NCI-H1417 treated with DMSO at 0.1 percent for 48 hours (cell line): Measurements from ENCODE around the gene CPNE7.
"Not testable (repeated sequence)": the region's sequence is repeated elsewhere in the genome, so short reads cannot be mapped to it uniquely, and the experiment has no call there.

Source experiments
- DNase-seq: peaks from one replicate; lab custom pipeline; 2025; lab: John Stamatoyannopoulos, UW

The CPNE7 gene

DNA sequence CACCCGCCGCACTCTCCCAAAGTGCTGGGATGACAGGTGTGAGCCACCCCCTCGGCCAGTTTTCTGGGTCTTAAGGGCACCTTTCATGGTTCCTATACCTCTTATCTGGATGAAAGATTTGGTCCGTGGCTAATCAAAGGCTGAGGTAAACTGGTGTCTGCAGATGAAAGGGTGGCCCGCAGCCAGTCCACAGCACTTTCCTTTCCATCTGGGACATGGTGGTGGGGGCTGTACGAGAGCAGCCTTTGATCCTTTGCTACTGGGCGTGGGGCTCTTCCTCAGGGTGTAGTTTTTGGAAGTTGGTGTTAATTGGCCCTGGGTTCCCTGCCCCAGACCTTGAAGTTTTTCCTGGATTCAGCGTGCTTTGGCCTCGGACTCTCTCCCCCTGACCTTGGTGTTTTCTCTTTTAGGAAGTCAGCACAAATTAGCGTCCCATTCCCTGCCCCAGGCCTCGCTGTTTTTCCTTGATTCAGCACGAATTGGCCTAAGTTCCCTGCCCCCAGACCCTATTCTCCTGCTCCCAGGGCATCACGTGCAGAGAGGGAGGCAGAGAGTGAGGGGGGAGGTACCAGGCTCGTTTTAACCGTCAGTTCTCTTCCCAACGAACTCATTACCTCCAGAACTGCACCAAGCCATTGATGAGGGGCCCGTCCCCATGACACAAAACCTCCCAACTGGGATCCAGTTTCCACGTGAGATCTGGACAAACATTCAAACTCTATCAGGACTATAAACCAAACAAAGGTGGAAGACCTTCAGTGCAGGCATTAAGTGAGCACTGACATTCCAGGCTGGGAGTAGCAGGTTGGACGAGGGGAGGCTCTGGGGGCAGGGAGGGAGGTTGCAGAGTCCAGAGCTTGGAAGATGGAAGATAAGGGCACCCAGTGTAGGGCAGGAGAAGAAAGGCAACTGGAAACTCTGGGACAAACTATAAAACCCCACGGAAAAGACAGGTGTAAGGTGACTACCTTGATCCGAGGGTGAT, 49.5 kb downstream of the CPNE7 start:
- no peak for DNase-seq

DNA sequence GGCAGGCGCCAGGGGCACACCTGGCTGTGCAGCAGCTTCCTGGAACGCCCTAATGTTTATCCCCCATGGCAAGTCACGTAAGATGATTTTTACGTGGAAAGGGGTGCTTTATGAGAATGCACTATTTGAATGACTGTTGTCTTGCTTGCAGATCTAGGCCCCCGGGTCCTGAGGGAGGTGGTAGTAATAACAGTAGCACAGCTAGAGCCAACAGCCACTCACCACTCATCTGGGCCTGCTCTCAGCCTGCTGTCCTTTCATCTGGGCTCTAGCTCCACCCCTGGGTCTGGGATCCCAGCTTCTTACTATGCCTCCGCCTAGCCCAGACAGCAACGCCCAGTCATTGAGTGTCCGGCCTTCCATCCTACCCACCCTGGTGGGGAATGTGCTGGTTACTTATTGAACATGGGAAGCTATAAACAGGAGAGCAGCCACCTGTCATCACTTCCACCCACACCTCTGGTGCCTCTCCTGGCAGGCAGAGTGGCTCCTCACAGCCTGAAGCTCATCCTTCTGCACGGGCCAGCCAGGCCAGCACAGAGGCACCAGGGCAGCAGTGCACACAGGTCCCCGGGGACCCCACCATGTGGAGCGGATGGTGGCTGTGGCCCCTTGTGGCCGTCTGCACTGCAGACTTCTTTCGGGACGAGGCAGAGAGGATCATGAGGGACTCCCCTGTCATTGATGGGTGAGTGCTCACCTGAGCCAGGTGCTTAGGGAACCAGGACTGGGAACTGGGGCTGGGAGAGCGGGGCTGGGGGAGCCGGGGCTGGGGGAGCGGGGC, 54.5 kb downstream of the CPNE7 start:
- DNase-seq = no peak

DNA sequence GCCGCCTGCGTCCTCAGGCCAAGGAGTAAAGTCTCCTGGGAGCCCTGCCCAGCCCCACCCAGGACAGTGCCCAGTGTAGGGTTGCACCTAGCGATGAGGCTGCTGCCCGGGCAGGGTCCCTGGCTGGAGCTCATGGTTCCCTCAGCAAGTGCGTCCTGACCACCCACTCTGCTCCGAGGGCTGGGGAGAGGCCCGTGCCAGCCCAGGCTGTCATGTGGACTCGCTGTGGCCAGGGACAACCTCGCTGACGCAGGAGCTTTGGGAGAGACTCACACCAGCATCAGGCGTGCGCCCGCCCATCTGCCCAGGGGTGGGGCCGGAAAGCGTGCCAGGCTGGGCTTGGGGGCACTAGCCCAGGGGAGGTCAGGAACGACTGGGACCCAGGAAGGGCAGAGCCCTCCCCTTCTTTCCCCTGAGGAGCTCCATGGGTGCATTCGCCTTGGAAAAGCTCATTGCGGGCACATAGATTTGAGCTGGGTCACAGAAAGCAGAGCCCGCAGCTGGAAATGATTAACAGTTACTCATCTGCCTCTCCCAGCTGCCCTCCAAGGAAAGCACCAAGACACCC, 57.6 kb downstream of the CPNE7 start:
- no peak for DNase-seq

DNA sequence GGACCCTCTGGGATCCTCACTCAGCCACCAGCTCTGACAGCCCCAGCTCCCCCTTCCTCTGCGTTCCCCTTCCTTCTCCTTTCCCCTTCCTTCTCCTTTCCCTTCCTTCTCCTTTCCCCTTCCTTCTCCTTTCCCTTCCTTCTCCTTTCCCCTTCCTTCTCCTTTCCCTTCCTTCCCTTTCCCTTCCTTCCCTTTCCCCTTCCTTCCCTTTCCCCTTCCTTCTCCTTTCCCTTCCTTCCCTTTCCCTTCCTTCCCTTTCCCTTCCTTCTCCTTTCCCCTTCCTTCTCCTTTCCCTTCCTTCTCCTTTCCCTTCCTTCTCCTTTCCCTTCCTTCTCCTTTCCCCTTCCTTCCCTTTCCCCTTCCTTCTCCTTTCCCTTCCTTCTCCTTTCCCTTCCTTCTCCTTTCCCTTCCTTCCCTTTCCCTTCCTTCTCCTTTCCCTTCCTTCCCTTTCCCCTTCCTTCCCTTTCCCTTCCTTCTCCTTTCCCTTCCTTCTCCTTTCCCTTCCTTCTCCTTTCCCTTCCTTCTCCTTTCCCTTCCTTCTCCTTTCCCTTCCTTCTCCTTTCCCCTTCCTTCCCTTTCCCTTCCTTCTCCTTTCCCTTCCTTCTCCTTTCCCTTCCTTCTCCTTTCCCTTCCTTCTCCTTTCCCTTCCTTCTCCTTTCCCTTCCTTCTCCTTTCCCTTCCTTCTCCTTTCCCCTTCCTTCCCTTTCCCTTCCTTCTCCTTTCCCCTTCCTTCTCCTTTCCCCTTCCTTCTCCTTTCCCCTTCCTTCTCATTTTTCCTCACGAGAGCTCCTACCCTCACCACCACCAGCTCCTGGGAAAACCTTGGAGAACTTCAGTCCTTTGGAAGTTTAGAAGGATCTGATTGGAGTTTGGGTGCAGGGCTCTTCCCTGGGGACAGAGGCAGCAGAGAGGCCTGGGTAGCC, 59.2 kb downstream of the CPNE7 start:
- DNase-seq = not testable (repeated sequence)

DNA sequence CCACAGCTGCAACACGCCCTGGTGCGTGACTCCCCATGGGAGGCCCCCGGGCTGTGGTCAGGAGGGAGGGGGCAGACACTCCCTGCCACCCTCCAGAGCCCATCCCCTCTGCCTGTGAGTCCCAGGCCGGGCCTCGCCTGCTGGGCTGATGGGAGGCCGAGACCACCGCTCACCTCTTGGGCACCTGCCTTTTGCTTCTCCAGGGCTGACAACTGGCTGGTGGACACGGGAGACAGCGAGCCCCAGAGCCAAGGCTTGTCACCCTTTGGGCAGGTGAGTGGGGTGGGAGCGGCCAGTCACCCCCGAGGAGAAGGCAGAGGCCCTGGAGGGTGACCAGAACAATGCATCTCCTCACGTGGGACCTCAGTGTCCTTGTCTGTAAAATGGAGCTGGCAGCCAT, 61.1 kb downstream of the CPNE7 start:
- no peak for DNase-seq

DNA sequence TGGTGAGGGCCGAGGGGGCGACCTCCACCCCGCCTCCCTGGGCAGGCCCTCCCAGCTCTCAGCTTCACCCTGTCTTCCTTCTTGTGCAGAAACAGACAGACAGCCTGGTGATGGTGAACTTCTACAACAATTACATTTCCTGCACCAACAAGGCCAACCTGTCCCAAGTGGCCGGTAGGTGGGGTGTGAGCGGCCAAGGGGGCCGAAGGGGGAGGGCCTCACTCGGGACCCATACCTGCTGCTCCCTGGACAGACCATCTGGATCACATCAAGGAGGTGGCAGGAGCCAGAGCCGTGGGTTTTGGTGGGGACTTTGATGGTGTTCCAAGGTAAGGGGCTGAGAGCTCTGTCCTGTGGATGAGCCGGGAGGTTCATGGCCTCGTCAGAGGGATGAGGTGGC, 61.8 kb downstream of the CPNE7 start:
- DNase-seq = no peak

DNA sequence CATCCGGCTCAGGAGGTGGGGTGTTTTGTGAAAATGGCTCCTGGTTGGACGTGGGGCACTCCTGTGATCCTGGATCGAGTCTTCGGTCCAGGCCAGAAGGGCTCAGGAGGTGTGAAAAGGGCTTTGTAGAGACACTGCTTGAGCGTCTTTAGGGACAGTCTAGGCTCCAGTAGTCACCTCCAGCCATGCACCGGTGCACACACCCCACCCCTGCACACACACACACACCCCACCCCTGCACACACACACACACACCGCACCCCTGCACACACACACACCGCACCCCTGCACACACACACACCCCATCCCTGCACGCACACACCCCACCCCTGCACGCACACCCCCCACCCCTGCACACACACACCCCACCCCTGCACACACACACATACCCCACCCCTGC, 62.9 kb downstream of the CPNE7 start:
- DNase-seq = no peak

DNA sequence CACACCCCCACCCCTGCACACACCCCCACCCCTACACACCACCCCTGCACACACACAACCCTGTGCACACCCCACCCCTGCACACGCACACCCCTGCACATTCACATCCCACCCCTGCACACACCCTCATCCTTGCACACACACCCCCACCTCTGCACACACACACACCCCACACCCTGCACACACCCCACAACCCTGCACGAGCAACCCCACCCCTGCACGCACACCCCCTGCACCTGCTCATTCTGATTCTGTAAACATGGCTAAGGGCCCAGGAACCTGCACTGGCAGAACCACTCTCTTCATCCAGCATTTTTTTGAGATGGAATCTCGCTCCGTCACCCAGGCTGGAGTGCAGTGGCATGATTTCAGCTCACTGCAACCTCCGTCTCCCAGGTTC, 63.8 kb downstream of the CPNE7 start:
- no peak for DNase-seq

DNA sequence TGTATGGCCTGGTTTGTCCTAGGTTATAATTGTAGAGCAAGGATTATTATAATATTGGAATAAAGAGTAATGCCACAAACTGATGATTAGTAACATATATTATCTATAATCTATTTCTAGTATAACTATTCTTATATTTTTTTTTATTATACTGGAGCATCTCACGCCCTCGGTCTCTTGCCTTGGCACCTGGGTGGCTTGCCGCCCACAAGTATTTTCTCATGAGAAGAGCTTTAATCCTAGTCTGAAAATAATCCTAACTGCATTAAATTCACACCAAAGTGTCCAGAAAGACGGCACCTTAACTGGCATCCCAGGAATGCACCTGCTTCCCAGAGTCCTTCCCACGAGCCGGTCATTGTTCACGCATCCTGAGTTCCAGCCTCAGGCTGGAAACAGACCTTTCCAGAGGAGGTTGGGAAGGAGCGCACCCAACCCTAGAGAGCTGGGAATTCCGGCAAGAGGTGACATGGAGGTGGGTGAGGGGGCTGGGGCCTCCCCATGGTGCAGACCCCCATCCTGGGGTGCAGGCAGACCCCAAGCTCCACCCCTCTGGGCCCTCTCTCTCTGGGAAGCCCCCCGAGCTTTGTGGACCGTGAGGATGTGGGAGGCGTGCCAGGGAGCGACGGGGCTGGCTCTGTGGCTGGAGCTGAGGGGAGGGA, 66.0 kb downstream of the CPNE7 start:
- DNase-seq = no peak

DNA sequence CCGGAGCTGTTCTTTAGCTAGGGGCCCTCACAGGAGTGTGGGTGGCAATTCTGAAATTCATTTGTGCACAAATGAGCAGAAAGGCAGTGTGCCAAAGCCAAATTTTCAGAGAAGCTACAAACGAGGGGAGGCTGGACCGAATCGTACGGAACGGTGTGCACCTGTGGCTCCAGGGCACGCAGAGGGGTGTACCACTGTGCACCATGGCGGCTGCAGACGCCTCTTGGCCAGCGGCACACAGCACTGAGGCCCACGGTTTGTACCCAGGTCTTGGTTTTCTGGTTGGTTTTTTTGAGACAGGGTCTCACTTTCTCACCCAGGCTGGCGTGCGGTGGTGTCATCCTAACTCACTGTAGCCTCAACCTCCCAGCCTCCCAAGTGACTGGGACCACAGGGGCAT, 67.0 kb downstream of the CPNE7 start:
- no peak for DNase-seq

DNA sequence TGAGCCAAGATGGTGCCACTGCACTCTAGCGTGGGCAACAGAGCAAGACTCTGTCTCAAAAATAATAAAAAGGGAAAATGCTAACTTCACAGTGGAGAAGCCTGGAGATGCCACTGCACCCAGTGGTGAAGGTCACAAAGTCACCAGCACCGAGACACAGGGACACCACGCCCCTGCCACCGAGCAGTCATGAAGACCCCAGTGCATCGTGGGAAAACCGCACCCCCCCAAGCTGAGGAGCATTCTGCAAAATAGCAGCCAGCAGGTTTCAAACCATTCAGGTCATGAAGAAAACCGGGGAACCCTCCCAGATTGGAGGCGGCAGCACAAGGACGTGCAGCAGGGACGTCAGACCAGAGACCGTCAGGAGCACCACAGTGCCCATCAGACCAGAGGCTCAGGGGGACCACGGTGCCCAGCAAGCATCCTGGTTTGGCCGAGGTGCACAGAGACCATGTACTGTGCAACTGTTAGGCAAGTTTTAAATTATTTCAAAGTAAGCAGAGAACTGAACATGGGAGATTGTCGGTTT, 68.3 kb downstream of the CPNE7 start:
- DNase-seq = no peak

DNA sequence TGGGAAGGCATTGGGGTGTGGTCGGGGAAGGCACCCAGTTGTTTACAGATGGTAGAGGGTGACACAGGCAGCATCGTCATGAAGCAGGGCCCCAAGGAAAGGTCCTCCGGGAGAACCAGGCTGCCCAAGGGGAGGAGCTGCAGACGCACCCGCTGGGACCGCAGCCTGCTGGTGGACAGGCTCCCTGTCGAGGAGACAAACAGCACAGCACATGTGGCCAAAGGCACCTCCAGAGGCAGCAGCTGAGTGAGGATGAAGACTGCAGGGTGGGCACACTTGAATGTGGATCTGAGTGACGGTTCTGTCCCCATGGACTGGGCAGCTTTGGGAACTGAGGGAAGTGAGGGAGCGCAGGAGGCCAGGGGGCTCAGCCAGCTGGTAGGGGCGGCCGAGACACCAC, 69.6 kb downstream of the CPNE7 start:
- DNase-seq = no peak

DNA sequence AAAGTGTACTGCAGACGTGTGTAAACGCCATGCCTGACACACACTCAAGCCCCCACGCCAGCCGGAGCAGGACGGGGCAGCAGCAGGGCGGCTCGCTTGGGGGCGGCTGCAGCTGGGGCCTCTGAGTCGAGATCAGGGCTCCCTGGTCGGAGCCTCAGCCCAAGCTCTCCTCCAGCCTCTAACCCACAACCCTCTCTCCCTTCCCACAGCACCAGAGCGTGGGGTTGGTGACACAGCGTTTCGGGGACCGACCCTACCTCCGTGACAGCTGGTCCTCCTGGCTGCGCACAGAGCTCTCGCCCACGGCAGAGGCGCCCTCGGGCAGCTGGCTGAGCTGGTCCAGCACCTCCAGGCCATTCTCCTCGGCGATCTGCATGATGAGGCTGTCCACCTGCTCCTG, 70.7 kb downstream of the CPNE7 start:
- no peak for DNase-seq
